Upper lobe of left lung (tissue), 6 donors: Measurements from ENCODE around the gene KISS1R. TPM values are rescaled to one million over a fixed set of nuclear protein-coding genes. Genes with fewer than 3 reads are reported as not detected.

Experiments used
- ATAC-seq, 2 donors: fragments of 200-7000 bp; cut with Tn5 transposase; one replicate each; pipeline ENCODE4 v1.9.1; 2022; ENCODE audit warnings: mild to moderate bottlenecking in 2 of 2, moderate library complexity in 2 of 2; ENCODE audit not compliant: low FRiP score in 2 of 2
- DNase-seq, 2 donors: peaks; one replicate each; pipeline ENCODE4 v3.0.0-alpha.2; 2019 to 2020
- H3K27ac ChIP-seq, 4 donors: fragments of 200-600 bp; sonication (generic); one replicate each; pipeline ENCODE4 v1.5.1; 2016 to 2019
- H3K27me3 ChIP-seq, 4 donors: fragments of 200-600 bp; sonication (generic); one replicate each; pipeline ENCODE4 v1.5.1; 2017 to 2019
- H3K36me3 ChIP-seq, 4 donors: fragments of 200-600 bp; sonication (generic); one replicate each; pipeline ENCODE4 v1.5.1; 2016 to 2019
- H3K4me1 ChIP-seq, 4 donors: fragments of 200-600 bp; sonication (generic); one replicate each; pipeline ENCODE4 v1.5.1; 2018 to 2019
- H3K4me3 ChIP-seq, 4 donors: fragments of 200-600 bp; sonication (generic); one replicate each; pipeline ENCODE4 v1.5.1; 2017 to 2019; ENCODE audit warnings: mild to moderate bottlenecking in 2 of 4, moderate library complexity in 1 of 4
- H3K9me3 ChIP-seq, 4 donors: fragments of 200-600 bp; sonication (generic); one replicate each; pipeline ENCODE4 v1.5.1; 2018 to 2019
- CTCF ChIP-seq, 6 experiments: fragments of 450-650 bp in 4 of 6; fragments of 200-600 bp in 2 of 6; sonication (generic) in 2 of 6; IDR thresholded peaks; one replicate each; pipeline ENCODE4 v1.5.1; 2016 to 2019; ENCODE audit warnings: antibody characterized with exemption in 6 of 6
- EP300 ChIP-seq, 4 donors: sonication (generic); formaldehyde crosslinking; IDR thresholded peaks; one replicate each; pipeline ENCODE4 v1.5.1; 2017; ENCODE audit warnings: antibody characterized with exemption in 4 of 4, control low read depth in 2 of 4
- POLR2A ChIP-seq, 4 donors: fragments of 450-650 bp; IDR thresholded peaks; one replicate each; pipeline ENCODE4 v1.5.1; 2016 to 2017; ENCODE audit warnings: antibody characterized with exemption in 4 of 4, mild to moderate bottlenecking in 2 of 4
- POLR2AphosphoS5 ChIP-seq, 2 donors: sonication (generic); formaldehyde crosslinking; IDR thresholded peaks; one replicate each; pipeline ENCODE4 v1.5.1; 2017; ENCODE audit warnings: antibody characterized with exemption in 2 of 2
- WGBS, 2 donors: methylation state at CpG; one replicate each; pipeline ENCODE4 v1.1.5; 2017 to 2018; 5-methylcytosine and 5-hydroxymethylcytosine counted together
- total RNA-seq, 6 donors: library from RNA; depleted of rRNA in 4 of 6; stranded (reverse); fragments of >200 nt in 4 of 6; gene quantifications; one replicate each; pipeline versions ENCODE4 v1.1.0 to v1.2.1, GENCODE V29; 2016 to 2021
- donor health status: DM: no; HTN: no; CAD: no; lungs with moderate emphysema.
- donor health status: DM: no; HTN: yes; CAD: no; lungs with severe emphysema.

The KISS1R gene
- total RNA-seq, 6 donors from 2014 or later, result not detected

GRCh38 chr19:907183-907853 lies 9.8 kb upstream of the KISS1R start:
- Histone ChIP-seq H3K9me3 (no peaks in the 10 kb centered on the region), H3K36me3 (no peaks in the 10 kb centered on the region), H3K27me3 (no peaks in the 10 kb centered on the region), H3K4me1 (peaks cover 9 to 24% (median 21%) of the 10 kb centered on the region in 4 donors), H3K27ac (peak overlapping the region; percentile 4 to 91 (median 76)), H3K4me3 (no peak overlapping the region)
- TF ChIP-seq CTCF (IDR thresholded peaks at IDR 0.05) (no peak), POLR2AphosphoS5 (IDR thresholded peaks at IDR 0.05) (no peak), EP300 (IDR thresholded peaks at IDR 0.05) (no peak), POLR2A (IDR thresholded peaks at IDR 0.05) (no peak)
- DNase-seq, result peak; percentile 45 to 58
- no peak for ATAC-seq
- 81 to 96% methylated on average over 3 to 14 of the region's 14 CpGs for WGBS, 2 donors

- ATAC-seq, result no peak
- H3K27me3 ChIP-seq, result peaks cover 0 to under 1% (median 0%) of the 10 kb centered on the region in 4 donors
- peak overlapping the region in 2 of 4 donors; percentile 82 to 97 for H3K4me3 ChIP-seq
- peak in 1 of 2 donors; percentile 83 for DNase-seq
- TF ChIP-seq POLR2A (IDR thresholded peaks at IDR 0.05) (no peak), POLR2AphosphoS5 (IDR thresholded peaks at IDR 0.05) (no peak), CTCF (IDR thresholded peaks at IDR 0.05) (no peak), EP300 (IDR thresholded peaks at IDR 0.05) (no peak)
- H3K36me3 ChIP-seq, result no peaks in the 10 kb centered on the region
- peaks cover 13 to 29% (median 26%) of the 10 kb centered on the region in 4 donors for H3K4me1 ChIP-seq
- no peaks in the 10 kb centered on the region for H3K9me3 ChIP-seq
- peak overlapping the region in 2 of 4 donors; percentile 98 to 100 for H3K27ac ChIP-seq
- WGBS, 2 donors, result 87 to 93% methylated on average over 47 to 54 of the region's 54 CpGs
Measured at GRCh38 chr19:911197-912033, 5.7 kb upstream of the KISS1R start.

- Histone ChIP-seq H3K27ac (peak overlapping the region; percentile 86 to 100 (median 96)), H3K27me3 (peaks cover 1 to 11% (median 8%) of the 10 kb centered on the region in 4 donors), H3K4me3 (peak overlapping the region; percentile 79 to 97 (median 84)), H3K36me3 (no peaks in the 10 kb centered on the region), H3K9me3 (no peaks in the 10 kb centered on the region), H3K4me1 (peaks cover 21 to 36% (median 34%) of the 10 kb centered on the region in 4 donors)
- DNase-seq (peak in 1 of 2 donors; percentile 86), ATAC-seq (no peak)
- 1 to 2% methylated on average over 19 to 20 of the region's 69 CpGs for WGBS, 2 donors
- TF ChIP-seq POLR2A (IDR thresholded peaks at IDR 0.05), result no peak
- no peak for TF ChIP-seq CTCF (IDR thresholded peaks at IDR 0.05)
- no peak for TF ChIP-seq EP300 (IDR thresholded peaks at IDR 0.05)
- no peak for TF ChIP-seq POLR2AphosphoS5 (IDR thresholded peaks at IDR 0.05)
Measured at GRCh38 chr19:912181-913079, 4.7 kb upstream of the KISS1R start.

- peak within 1 kb of the TSS; percentile 94 to 100 (median 96) for H3K27ac ChIP-seq
- peaks cover 29 to 44% (median 41%) of the 10 kb centered on the region in 4 donors for H3K4me1 ChIP-seq
Measured at GRCh38 chr19:913080-913748, 3.9 kb upstream of the KISS1R start, which contains the start of gene R3HDM4. R3HDM4 (minus strand) TSS chr19:913219; CDS start chr19:913157, 62 bp downstream.

More at GRCh38 chr19:913080-913748, 3.9 kb upstream of the KISS1R start, which contains the start of gene R3HDM4:
- no peaks in the 10 kb centered on the region for H3K36me3 ChIP-seq
- peak; percentile 52 to 92 for ATAC-seq
- 0 to 1% methylated on average over 22 to 29 of the region's 76 CpGs for WGBS, 2 donors
- peaks cover 1 to 19% (median 16%) of the 10 kb centered on the region in 4 donors for H3K27me3 ChIP-seq
- TF ChIP-seq POLR2AphosphoS5 (IDR thresholded peaks at IDR 0.05) (peak; percentile 81 to 83), EP300 (IDR thresholded peaks at IDR 0.05) (no peak), CTCF (IDR thresholded peaks at IDR 0.05) (peak in 1 of 6 experiments; percentile 7), POLR2A (IDR thresholded peaks at IDR 0.05) (peak in 3 of 4 donors; percentile 12 to 69 (median 35))
- H3K9me3 ChIP-seq, result no peaks in the 10 kb centered on the region
- peak; percentile 84 to 98 for DNase-seq
- peak within 1 kb of the TSS; percentile 79 to 97 (median 84) for H3K4me3 ChIP-seq
